ENCODE data around the gene NMD3.

NMD3 gene

GRCh38 chr3:161284989-161285388 is 63.9 kb downstream of the NMD3 start:
- no peak for FAIRE-seq

GRCh38 chr3:161289174-161289573 is 68.1 kb downstream of the NMD3 start:
- FAIRE-seq, result no peak

GRCh38 chr3:161291191-161291901 is 70.2 kb downstream of the NMD3 start:
- no peak for FAIRE-seq

GRCh38 chr3:161293381-161293780 is 72.3 kb downstream of the NMD3 start:
- FAIRE-seq, result no peak

GRCh38 chr3:161295325-161295724 is 74.2 kb downstream of the NMD3 start:
- FAIRE-seq, result no peak

GRCh38 chr3:161296814-161297213 is 75.7 kb downstream of the NMD3 start:
- FAIRE-seq, result no peak
